ENCODE results near the gene MYLIP. TPM values are rescaled to one million over a fixed set of nuclear protein-coding genes. Genes with fewer than 3 reads are reported as not detected.

The MYLIP gene
- total RNA-seq, 1 donor from 2014 or later = 48.8 TPM

DNA sequence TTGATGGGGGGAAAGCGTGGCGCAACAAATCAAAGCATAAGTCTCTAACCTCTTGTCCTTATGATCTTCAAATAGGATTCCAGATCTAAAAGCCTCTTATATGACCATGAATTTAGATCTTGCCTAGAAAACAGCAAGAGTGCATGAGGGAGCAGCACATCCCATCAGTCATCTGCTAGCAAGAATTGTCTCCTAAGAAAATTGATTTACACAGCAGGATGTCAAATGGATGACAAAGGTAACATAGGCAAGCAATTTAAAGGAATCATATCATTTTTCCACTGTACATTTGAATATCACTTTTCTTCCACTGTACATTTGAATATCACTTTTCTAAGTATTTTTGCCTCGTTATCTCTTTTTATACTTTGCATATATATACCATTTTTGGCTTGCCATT, 7.5 kb upstream of the MYLIP start:
- ATAC-seq (no peak), DNase-seq (no peak)
- Histone ChIP-seq H3K9me3 (no peaks in the 10 kb centered on the region), H3K4me3 (no peak overlapping the region), H3K27ac (no peak overlapping the region), H3K4me1 (no peaks in the 10 kb centered on the region), H3K27me3 (ENCODE audit: low read depth) (no peaks in the 10 kb centered on the region), H3K36me3 (no peaks in the 10 kb centered on the region)
- TF ChIP-seq, protein P1, sequence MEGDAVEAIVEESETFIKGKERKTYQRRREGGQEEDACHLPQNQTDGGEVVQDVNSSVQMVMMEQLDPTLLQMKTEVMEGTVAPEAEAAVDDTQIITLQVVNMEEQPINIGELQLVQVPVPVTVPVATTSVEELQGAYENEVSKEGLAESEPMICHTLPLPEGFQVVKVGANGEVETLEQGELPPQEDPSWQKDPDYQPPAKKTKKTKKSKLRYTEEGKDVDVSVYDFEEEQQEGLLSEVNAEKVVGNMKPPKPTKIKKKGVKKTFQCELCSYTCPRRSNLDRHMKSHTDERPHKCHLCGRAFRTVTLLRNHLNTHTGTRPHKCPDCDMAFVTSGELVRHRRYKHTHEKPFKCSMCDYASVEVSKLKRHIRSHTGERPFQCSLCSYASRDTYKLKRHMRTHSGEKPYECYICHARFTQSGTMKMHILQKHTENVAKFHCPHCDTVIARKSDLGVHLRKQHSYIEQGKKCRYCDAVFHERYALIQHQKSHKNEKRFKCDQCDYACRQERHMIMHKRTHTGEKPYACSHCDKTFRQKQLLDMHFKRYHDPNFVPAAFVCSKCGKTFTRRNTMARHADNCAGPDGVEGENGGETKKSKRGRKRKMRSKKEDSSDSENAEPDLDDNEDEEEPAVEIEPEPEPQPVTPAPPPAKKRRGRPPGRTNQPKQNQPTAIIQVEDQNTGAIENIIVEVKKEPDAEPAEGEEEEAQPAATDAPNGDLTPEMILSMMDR (IDR thresholded peaks at IDR 0.05) = no peak
- intact Hi-C loops (cut with DNase I) = no loop called here

DNA sequence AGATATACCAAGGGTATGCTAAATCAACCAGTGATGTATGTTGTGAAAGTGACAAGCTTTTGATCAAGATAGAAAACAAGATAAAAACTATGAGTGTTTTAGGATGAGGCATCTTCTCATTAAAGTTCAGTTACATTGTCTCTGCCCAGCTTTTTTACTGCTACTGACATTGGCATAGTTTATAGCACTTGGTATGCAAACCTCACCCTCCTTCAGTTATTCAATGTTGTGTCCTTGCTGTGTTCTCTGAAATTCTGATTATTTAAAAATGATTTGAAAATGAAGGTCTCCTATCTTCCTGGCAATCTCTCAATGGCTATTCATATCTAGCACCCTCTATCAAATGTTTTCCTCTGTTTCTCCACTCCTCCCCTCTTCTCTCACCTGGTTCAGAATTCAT, 6.7 kb upstream of the MYLIP start:
- Histone ChIP-seq H3K36me3 (no peaks in the 10 kb centered on the region), H3K4me1 (no peaks in the 10 kb centered on the region), H3K27me3 (ENCODE audit: low read depth) (no peaks in the 10 kb centered on the region), H3K27ac (no peak overlapping the region), H3K9me3 (no peaks in the 10 kb centered on the region), H3K4me3 (no peak overlapping the region)
- intact Hi-C loops (cut with DNase I) = no loop called here
- no peak for DNase-seq
- TF ChIP-seq, protein P1 (IDR thresholded peaks at IDR 0.05) = no peak
- no peak for ATAC-seq

DNA sequence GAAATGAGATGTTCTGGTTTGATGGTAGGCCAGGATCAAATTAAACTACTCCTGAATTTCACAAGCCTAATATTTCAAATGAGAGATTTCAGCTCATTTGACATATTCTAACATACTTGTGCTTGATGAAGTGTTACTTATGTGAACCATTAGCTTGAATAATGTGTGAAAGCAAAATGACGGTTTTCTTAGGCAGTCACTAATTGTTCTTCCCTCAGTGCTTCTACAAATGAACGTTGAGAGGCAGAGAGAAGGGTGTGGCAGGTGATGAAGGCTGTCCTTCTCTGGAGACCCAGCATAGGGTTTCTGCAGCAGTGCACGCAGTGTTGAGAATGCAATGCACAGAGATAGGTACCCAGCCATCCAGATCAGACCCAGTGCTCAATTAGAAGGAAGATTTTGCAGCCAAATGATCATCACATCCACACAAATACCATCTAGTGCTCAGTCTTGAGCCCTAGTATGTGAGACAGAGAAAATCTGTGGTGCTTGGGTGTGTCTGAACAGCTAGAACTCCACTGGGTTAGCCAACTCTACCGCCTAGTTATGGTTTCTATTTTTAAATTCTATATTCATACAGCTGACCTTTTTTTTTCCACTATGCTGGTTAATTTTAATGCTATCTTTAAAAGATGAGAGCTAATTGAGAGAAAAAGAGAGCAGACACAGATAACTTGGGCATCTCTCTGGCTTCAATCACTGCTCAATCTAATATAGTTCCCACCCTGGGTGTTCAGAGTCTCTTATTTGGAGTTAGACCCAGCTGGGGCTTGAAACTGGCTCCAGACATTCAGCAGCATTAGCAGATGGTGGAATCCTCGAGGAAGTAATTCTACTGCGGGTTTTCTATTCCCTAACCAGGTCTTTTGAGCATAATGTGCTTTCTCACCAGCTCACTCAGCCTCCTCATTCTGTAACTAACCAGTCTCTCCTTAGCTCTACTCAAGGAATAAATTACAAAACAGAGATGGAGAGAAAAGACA, 4.4 kb upstream of the MYLIP start:
- Histone ChIP-seq H3K4me1 (no peaks in the 10 kb centered on the region), H3K27ac (no peak overlapping the region), H3K4me3 (no peak overlapping the region), H3K27me3 (ENCODE audit: low read depth) (no peaks in the 10 kb centered on the region), H3K36me3 (no peaks in the 10 kb centered on the region), H3K9me3 (no peaks in the 10 kb centered on the region)
- DNase-seq = no peak
- TF ChIP-seq, protein P1 (IDR thresholded peaks at IDR 0.05) = no peak
- intact Hi-C loops (cut with DNase I) = no loop called here
- no peak for ATAC-seq

DNA sequence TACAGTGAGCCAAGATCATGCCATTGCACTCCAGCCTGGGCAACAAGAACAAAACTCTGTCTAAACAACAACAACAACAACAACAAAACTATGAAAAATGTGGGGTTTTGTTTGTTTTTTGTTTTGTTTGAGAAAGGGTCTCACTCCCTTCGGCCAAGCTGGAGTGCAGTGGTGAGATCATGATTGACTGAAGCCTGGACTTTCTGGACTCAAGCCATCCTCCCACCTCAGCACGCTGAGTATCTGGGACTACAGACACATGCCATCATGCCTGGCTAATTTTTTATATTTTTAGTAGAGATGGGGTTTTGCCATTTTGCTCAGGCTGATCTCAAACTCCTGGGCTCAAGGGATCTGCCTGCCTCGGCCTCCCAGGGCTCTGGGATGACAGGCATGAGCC, 2.8 kb upstream of the MYLIP start:
- TF ChIP-seq, protein P1 (IDR thresholded peaks at IDR 0.05) = no peak
- no peak for ATAC-seq
- DNase-seq = no peak
- no peaks in the 10 kb centered on the region for H3K27me3 ChIP-seq (ENCODE audit: low read depth)
- no peak overlapping the region for H3K4me3 ChIP-seq
- no peaks in the 10 kb centered on the region for H3K36me3 ChIP-seq
- no peaks in the 10 kb centered on the region for H3K4me1 ChIP-seq
- H3K9me3 ChIP-seq = no peaks in the 10 kb centered on the region
- intact Hi-C loops (cut with DNase I) = no loop called here
- H3K27ac ChIP-seq = no peak overlapping the region

DNA sequence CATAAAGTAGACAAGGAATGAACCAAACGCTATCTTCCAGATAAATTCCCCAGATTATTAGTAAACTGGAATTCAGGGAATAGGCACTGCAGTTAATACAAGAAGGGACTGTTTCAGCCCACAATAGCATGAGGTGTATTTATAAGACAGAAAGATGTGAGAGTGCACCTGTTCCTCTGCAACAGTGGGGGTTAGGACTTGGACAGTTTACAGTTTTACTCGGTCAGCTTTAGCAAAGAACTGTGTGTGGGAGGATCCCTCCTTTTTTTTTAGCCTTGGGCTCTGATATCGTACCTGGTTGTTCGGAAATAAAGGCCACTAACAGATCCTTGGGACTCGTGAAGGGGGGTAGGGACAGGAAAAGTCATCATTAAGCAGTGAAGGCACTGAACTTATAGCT, 2.0 kb upstream of the MYLIP start:
- Histone ChIP-seq H3K27me3 (ENCODE audit: low read depth) (no peaks in the 10 kb centered on the region), H3K9me3 (no peaks in the 10 kb centered on the region), H3K4me3 (no peak overlapping the region), H3K36me3 (peaks cover 3% of the 10 kb centered on the region), H3K4me1 (peaks cover 7% of the 10 kb centered on the region), H3K27ac (no peak overlapping the region)
- TF ChIP-seq, protein P1 (IDR thresholded peaks at IDR 0.05) = no peak
- ATAC-seq (no peak), DNase-seq (no peak)
- intact Hi-C loops (cut with DNase I) = no loop called here
